ENCODE measurements around the gene DNAJC1. TPM values are rescaled to one million over a fixed set of nuclear protein-coding genes. Genes with fewer than 3 reads are reported as not detected.
A peak's percentile ranks its signal among the peaks of the same experiment; 100 is the strongest.

The DNAJC1 gene
- total and polyA plus RNA-seq, 2 experiments from 2014 or later, result 32.6 to 57.1 TPM

DNA sequence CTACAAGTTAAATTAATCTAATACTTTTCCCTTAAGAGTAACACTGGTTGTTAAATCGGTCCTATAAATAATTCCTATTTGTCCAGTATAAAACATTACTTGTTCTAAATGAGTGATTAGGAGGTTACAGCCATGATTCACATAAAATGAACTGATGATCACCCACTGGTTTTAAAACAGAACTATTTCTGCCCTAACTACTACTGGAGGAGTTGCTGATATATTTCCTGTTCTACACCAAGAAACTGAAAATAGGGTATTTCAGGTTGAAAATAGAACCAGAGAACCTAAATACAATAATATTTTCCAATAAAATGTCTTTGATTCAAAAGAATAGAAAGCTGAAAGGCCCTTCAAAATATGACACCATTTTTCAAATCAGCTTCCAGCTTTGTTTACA is 30.9 kb downstream of the DNAJC1 start:
- TF ChIP-seq, protein P1, sequence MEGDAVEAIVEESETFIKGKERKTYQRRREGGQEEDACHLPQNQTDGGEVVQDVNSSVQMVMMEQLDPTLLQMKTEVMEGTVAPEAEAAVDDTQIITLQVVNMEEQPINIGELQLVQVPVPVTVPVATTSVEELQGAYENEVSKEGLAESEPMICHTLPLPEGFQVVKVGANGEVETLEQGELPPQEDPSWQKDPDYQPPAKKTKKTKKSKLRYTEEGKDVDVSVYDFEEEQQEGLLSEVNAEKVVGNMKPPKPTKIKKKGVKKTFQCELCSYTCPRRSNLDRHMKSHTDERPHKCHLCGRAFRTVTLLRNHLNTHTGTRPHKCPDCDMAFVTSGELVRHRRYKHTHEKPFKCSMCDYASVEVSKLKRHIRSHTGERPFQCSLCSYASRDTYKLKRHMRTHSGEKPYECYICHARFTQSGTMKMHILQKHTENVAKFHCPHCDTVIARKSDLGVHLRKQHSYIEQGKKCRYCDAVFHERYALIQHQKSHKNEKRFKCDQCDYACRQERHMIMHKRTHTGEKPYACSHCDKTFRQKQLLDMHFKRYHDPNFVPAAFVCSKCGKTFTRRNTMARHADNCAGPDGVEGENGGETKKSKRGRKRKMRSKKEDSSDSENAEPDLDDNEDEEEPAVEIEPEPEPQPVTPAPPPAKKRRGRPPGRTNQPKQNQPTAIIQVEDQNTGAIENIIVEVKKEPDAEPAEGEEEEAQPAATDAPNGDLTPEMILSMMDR (IDR thresholded peaks at IDR 0.05; ENCODE audit: low read depth, low read length), result no peak
- H3K36me3 ChIP-seq, result no peaks in the 10 kb centered on the region
- H3K27me3 ChIP-seq, result no peaks in the 10 kb centered on the region
- no peak overlapping the region for H3K4me3 ChIP-seq
- H3K27ac ChIP-seq, result no peak overlapping the region
- no peak for DNase-seq (ENCODE audit: low read depth in 1 of 2, low spot score in 1 of 2)
- peaks cover 4% of the 10 kb centered on the region for H3K4me1 ChIP-seq (ENCODE audit: low read depth)
- no peaks in the 10 kb centered on the region for H3K9me3 ChIP-seq (ENCODE audit: low read depth)

DNA sequence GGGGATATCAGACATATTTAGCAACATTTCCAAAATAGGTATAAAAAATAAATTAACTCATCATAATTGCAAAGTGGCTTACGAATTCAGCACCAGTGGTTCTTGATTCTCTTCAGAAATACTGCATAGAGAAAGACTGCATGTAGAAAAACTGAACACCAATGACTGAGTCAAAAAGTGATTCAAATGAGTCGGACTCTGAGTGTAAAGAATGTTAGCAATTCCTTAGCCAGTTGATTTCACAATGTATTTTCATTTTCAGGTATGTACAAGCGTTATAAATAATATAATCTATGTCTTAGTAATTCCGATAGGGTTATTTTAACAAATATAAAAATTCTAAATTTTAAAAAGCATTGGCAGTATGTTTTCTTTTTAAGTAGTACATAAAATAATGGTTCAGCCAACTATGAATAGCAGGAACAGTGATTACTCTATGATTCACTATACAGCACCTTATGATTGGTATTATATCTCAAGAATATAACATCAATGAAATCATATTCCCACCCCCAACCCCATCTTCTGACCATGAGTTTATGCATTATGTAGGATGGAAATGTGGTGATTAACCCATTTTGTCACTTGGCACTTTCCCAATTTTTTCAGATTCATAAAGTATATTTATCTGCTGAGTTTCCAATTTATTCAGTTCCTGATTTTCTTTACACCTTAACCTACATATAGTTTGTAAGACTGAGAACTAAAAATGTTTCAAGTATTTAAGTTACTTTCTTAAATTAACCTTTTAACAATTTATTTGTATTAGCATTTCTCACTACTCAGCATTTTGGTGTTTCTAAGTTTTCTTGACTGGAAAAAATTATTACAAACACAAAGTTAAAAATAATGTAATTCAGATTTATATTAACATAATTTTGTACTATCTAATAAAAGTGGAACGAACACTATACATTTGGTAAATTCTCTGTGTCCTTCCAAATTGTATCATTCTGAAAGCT is 33.9 kb downstream of the DNAJC1 start:
- TF ChIP-seq, protein P1 (IDR thresholded peaks at IDR 0.05; ENCODE audit: low read depth, low read length), result no peak
- Histone ChIP-seq H3K4me3 (no peak overlapping the region), H3K36me3 (no peaks in the 10 kb centered on the region), H3K27ac (no peak overlapping the region), H3K27me3 (no peaks in the 10 kb centered on the region), H3K9me3 (ENCODE audit: low read depth) (no peaks in the 10 kb centered on the region), H3K4me1 (ENCODE audit: low read depth) (no peaks in the 10 kb centered on the region)
- peak in 1 of 2 donors; percentile 52 for DNase-seq (ENCODE audit: low read depth in 1 of 2, low spot score in 1 of 2)

DNA sequence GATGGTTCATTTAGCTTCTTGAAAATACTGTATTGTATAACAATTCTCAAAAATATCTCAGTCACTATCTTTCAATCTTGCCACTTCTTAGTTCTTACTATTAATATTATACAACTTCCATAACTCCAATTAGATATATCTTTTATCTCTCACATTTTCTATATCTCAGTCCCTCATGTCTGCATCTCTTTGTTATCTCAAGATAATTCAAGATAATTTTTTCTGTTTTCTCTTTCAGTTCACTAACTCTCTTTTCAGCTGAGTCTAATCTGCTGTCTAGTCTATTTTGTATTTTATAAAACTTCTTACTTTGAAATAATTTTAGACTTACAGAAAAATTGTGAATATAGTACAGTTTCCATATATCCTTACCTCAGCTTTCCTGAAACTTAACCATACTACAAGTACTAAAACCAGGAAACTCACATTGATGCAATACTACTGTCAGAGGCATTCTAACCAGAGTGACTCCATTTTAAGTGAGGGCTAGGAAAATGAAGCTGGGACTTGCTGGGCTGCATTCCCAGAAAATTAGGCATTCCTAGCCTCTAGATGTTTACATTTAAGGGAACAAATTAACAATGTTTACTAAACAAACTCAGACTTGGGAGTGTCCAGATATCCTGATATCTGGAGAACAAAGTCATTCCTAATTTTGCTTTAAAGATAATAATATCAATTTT is 38.4 kb downstream of the DNAJC1 start:
- no peaks in the 10 kb centered on the region for H3K36me3 ChIP-seq
- DNase-seq (ENCODE audit: low read depth in 1 of 2, low spot score in 1 of 2), result no peak
- no peaks in the 10 kb centered on the region for H3K27me3 ChIP-seq
- TF ChIP-seq, protein P1 (IDR thresholded peaks at IDR 0.05; ENCODE audit: low read depth, low read length), result no peak
- no peaks in the 10 kb centered on the region for H3K9me3 ChIP-seq (ENCODE audit: low read depth)
- no peak overlapping the region for H3K27ac ChIP-seq
- H3K4me3 ChIP-seq, result no peak overlapping the region
- H3K4me1 ChIP-seq (ENCODE audit: low read depth), result peaks cover under 1% of the 10 kb centered on the region

DNA sequence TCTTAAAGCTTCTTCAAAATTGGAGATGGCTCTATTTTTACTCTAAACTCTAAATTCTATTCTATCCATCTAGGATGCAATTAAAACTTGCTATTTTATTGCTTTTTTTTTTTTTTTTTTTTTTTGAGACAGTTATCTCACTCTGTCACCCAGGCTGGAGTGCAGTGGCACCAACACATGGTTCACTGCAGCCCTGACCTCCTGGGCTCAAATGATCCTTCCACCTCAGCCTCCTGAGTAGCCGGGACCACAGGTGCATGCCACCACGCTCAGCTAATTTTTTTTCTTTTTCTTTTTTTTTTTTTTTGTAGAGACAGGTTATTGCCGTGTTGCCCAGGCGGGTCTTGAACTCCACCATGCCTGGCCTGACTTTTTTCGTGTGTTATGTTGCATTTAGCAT is 41.2 kb downstream of the DNAJC1 start:
- Histone ChIP-seq H3K27me3 (no peaks in the 10 kb centered on the region), H3K27ac (no peak overlapping the region), H3K9me3 (ENCODE audit: low read depth) (no peaks in the 10 kb centered on the region), H3K36me3 (no peaks in the 10 kb centered on the region), H3K4me3 (no peak overlapping the region), H3K4me1 (ENCODE audit: low read depth) (peaks cover 5% of the 10 kb centered on the region)
- no peak for DNase-seq (ENCODE audit: low read depth in 1 of 2, low spot score in 1 of 2)
- TF ChIP-seq, protein P1 (IDR thresholded peaks at IDR 0.05; ENCODE audit: low read depth, low read length), result no peak

DNA sequence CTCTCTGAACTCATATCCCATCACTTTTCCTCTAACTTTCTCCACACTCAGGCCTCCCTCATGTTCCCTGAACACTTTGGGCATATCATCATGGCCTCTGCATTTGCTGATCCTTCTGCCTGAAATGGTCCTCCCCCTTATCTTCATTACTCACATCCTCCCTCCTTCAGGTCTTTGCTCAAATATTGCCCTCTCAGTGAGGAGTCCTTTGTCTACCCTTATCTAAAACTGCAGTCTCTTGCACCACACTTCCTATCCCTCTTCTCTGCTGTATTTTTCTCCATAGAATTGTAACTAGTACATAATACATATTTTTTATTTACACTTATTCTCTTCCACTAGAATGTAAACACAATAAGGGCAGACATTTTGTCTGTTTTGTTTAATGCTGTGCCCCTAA is 41.7 kb downstream of the DNAJC1 start:
- TF ChIP-seq, protein P1 (IDR thresholded peaks at IDR 0.05; ENCODE audit: low read depth, low read length), result no peak
- Histone ChIP-seq H3K9me3 (ENCODE audit: low read depth) (no peaks in the 10 kb centered on the region), H3K4me3 (no peak overlapping the region), H3K27ac (no peak overlapping the region), H3K27me3 (no peaks in the 10 kb centered on the region), H3K36me3 (no peaks in the 10 kb centered on the region), H3K4me1 (ENCODE audit: low read depth) (peaks cover 5% of the 10 kb centered on the region)
- DNase-seq (ENCODE audit: low read depth in 1 of 2, low spot score in 1 of 2), result peak in 1 of 2 donors; percentile 67
